H9 (cell line): ENCODE results near the gene CLOCK. TPM values are rescaled to one million over a fixed set of nuclear protein-coding genes. Genes with fewer than 3 reads are reported as not detected.

Experiments
- DNase-seq: peaks from one replicate; pipeline ENCODE4 v3.0.0-alpha.2; 2017
- H2AFZ ChIP-seq: one replicate; pipeline ENCODE4 v1.6.1; 2013; ENCODE audit warnings: mild to moderate bottlenecking, low read length, control low read depth, moderate library complexity
- H2AK5ac ChIP-seq: 2 replicates; pipeline ENCODE4 v1.6.1; 2013; ENCODE audit warnings: low read length, control low read depth, mixed read lengths; ENCODE audit not compliant: insufficient read length
- H2BK120ac ChIP-seq: one replicate; pipeline ENCODE4 v1.6.1; 2013; ENCODE audit warnings: low read depth, mild to moderate bottlenecking, low read length, control low read depth, inconsistent platforms; ENCODE audit not compliant: poor library complexity, severe bottlenecking
- H2BK12ac ChIP-seq: 2 replicates; pipeline ENCODE4 v1.6.1; 2013; ENCODE audit warnings: low read length, control low read depth, mixed read lengths, low read depth; ENCODE audit not compliant: insufficient read length
- H2BK15ac ChIP-seq: 2 replicates; pipeline ENCODE4 v1.6.1; 2013; ENCODE audit warnings: low read depth, low read length, control low read depth
- H2BK20ac ChIP-seq: one replicate; pipeline ENCODE4 v1.6.1; 2013; ENCODE audit warnings: low read depth, mild to moderate bottlenecking, low read length, control low read depth, inconsistent platforms; ENCODE audit not compliant: poor library complexity, severe bottlenecking
- H2BK5ac ChIP-seq: 2 replicates; pipeline ENCODE4 v1.6.1; 2013; ENCODE audit warnings: low read length, control low read depth, mixed read lengths; ENCODE audit not compliant: insufficient read length
- H3K14ac ChIP-seq: 2 replicates; pipeline ENCODE4 v1.6.1; 2013; ENCODE audit warnings: low read length, control low read depth; ENCODE audit not compliant: insufficient read depth
- H3K18ac ChIP-seq: 2 replicates; pipeline ENCODE4 v1.6.1; 2013; ENCODE audit warnings: low read depth, mild to moderate bottlenecking, mixed read lengths, low read length, control low read depth; ENCODE audit not compliant: insufficient read length
- H3K23ac ChIP-seq: 2 replicates; pipeline ENCODE4 v1.6.1; 2013; ENCODE audit warnings: low read length, control low read depth, mixed read lengths, low read depth; ENCODE audit not compliant: insufficient read length
- H3K23me2 ChIP-seq: 2 replicates; pipeline ENCODE4 v1.6.1; 2013; ENCODE audit warnings: low read depth, mild to moderate bottlenecking, mixed read lengths, low read length, control low read depth; ENCODE audit not compliant: insufficient read length, poor library complexity, severe bottlenecking
- H3K27ac ChIP-seq: 2 replicates; pipeline ENCODE4 v1.5.1; 2013; ENCODE audit warnings: low read length, control low read depth, mixed read lengths, low read depth; ENCODE audit not compliant: insufficient read length
- H3K27me3 ChIP-seq: 2 replicates; pipeline ENCODE4 v1.6.1; 2013; ENCODE audit warnings: low read length, control low read depth, inconsistent platforms; ENCODE audit not compliant: insufficient read depth
- H3K4ac ChIP-seq: 2 replicates; pipeline ENCODE4 v1.6.1; 2013; ENCODE audit warnings: low read depth, mild to moderate bottlenecking, control low read depth, inconsistent platforms, low read length, moderate library complexity
- H3K4me1 ChIP-seq: 2 replicates; pipeline ENCODE4 v1.6.1; 2013; ENCODE audit warnings: low read length, control low read depth, inconsistent platforms; ENCODE audit not compliant: insufficient read depth
- H3K4me2 ChIP-seq: 2 replicates; pipeline ENCODE4 v1.6.1; 2013; ENCODE audit warnings: low read length, control low read depth, mixed read lengths; ENCODE audit not compliant: insufficient read length, insufficient read depth
- H3K56ac ChIP-seq: 2 replicates; pipeline ENCODE4 v1.6.1; 2013; ENCODE audit warnings: low read depth, mild to moderate bottlenecking, mixed read lengths, low read length, control low read depth; ENCODE audit not compliant: insufficient read length
- H3K79me1 ChIP-seq: 2 replicates; pipeline ENCODE4 v1.6.1; 2013; ENCODE audit warnings: low read depth, mild to moderate bottlenecking, moderate library complexity, low read length, control low read depth, inconsistent platforms; ENCODE audit not compliant: insufficient read depth, poor library complexity, severe bottlenecking
- H3K79me2 ChIP-seq: 2 replicates; pipeline ENCODE4 v1.6.1; 2013; ENCODE audit warnings: low read length, control low read depth, inconsistent platforms; ENCODE audit not compliant: insufficient read depth
- H3K9ac ChIP-seq: 2 replicates; pipeline ENCODE4 v1.6.1; 2013; ENCODE audit warnings: low read length, control low read depth, mixed read lengths; ENCODE audit not compliant: insufficient read length; ENCODE audit errors: extremely low read depth
- H3K9me3 ChIP-seq: one replicate; pipeline ENCODE4 v1.6.1; 2013; ENCODE audit warnings: low read depth, low read length, inconsistent platforms; ENCODE audit not compliant: control insufficient read depth
- H3T11ph ChIP-seq: one replicate; pipeline ENCODE4 v1.6.1; 2013; ENCODE audit warnings: mild to moderate bottlenecking, low read length, control low read depth, inconsistent platforms
- H4K20me1 ChIP-seq: one replicate; pipeline ENCODE4 v1.6.1; 2013; ENCODE audit not compliant: control insufficient read depth, insufficient read length, insufficient read depth
- H4K5ac ChIP-seq: 2 replicates; pipeline ENCODE4 v1.6.1; 2013; ENCODE audit warnings: low read depth, mild to moderate bottlenecking, mixed read lengths, low read length, control low read depth; ENCODE audit not compliant: insufficient read length
- H4K8ac ChIP-seq: replicated peaks from 2 replicates; pipeline ENCODE4 v1.6.1; 2013; ENCODE audit warnings: low read length, control low read depth, mixed read lengths, low read depth; ENCODE audit not compliant: insufficient read length
- H4K91ac ChIP-seq: 2 replicates; pipeline ENCODE4 v1.6.1; 2013; ENCODE audit warnings: low read depth, mild to moderate bottlenecking, moderate library complexity, mixed read lengths, low read length, control low read depth; ENCODE audit not compliant: insufficient read length
- H3K27ac Mint-ChIP-seq, 3 experiments: 2 replicates in 2 of 3; 3 replicates in 1 of 3; pipeline ENCODE4 v1.8.0; 2020 to 2021; ENCODE audit warnings: mixed read lengths in 3 of 3, mild to moderate bottlenecking in 1 of 3, moderate library complexity in 1 of 3
- H3K27me3 Mint-ChIP-seq: 2 replicates; pipeline ENCODE4 v1.8.0; 2021; ENCODE audit warnings: low read depth, mild to moderate bottlenecking, moderate library complexity, mixed read lengths
- H3K36me3 Mint-ChIP-seq, 3 experiments: 2 replicates in 2 of 3; 3 replicates in 1 of 3; pipeline ENCODE4 v1.8.0; 2020 to 2021; ENCODE audit warnings: low read depth in 3 of 3, mixed read lengths in 3 of 3; ENCODE audit not compliant: insufficient read depth in 1 of 3
- H3K4me1 Mint-ChIP-seq, 2 experiments: 2 replicates each; pipeline ENCODE4 v1.8.0; 2020; ENCODE audit warnings: mixed read lengths in 2 of 2
- H3K4me3 Mint-ChIP-seq, 2 experiments: 2 replicates in 1 of 2; 3 replicates in 1 of 2; pipeline ENCODE4 v1.8.0; 2020 to 2021; ENCODE audit warnings: mild to moderate bottlenecking in 2 of 2, mixed read lengths in 2 of 2, moderate library complexity in 1 of 2
- H3K9me3 Mint-ChIP-seq, 2 experiments: 2 replicates in 1 of 2; 3 replicates in 1 of 2; pipeline ENCODE4 v1.8.0; 2020; ENCODE audit warnings: mild to moderate bottlenecking in 2 of 2, mixed read lengths in 2 of 2, moderate library complexity in 1 of 2
- CTCF ChIP-seq: fragments of 200-600 bp; sonication (generic); conservative IDR thresholded peaks from 3 replicates; pipeline ENCODE4 v1.8.0; 2021; ENCODE audit warnings: antibody characterized with exemption, mild to moderate bottlenecking
- WGBS: extraction: QIAGEN DNeasy Blood & Tissue Kit; methylation state at CpG from one replicate; pipeline ENCODE4 v1.1.7; 2013; ENCODE audit warnings: missing lambda C conversion rate, low lambda C conversion rate, mixed read lengths; ENCODE audit not compliant: insufficient read length; ENCODE audit errors: extremely low coverage; 5-methylcytosine and 5-hydroxymethylcytosine counted together
- total RNA-seq: library from RNA; stranded (reverse); gene quantifications from 2 replicates; pipeline ENCODE4 v1.2.1, GENCODE V29; 2021

Gene CLOCK
- total RNA-seq, 1 experiment from 2014 or later: 16.2 TPM

GRCh38 chr4:55386840-55387239 lies 159.9 kb downstream of the CLOCK start:
- Histone ChIP-seq H3K4me1 (no peaks in the 10 kb centered on the region), H3K9me3 (no peaks in the 10 kb centered on the region), H3K79me2 (no peaks in the 10 kb centered on the region), H3K27me3 (no peaks in the 10 kb centered on the region), H3K56ac (no peak overlapping the region), H3K79me1 (no peaks in the 10 kb centered on the region), H2BK15ac (no peak overlapping the region), H2BK120ac (no peak overlapping the region), H3K9ac (no peak overlapping the region), H3K14ac (no peak overlapping the region), H2AFZ (no peak overlapping the region), H4K20me1 (no peaks in the 10 kb centered on the region), H4K5ac (no peak overlapping the region), H4K91ac (no peak overlapping the region), H3K18ac (no peak overlapping the region), H4K8ac (no peak overlapping the region), H3K23ac (no peak overlapping the region), H2BK5ac (no peak overlapping the region), H3K27ac (no peak overlapping the region), H2BK20ac (no peak overlapping the region), H3K4ac (no peak overlapping the region), H2AK5ac (no peak overlapping the region), H3K4me2 (no peak overlapping the region), H2BK12ac (no peak overlapping the region), H3K23me2 (no peaks in the 10 kb centered on the region), H3T11ph (no peak overlapping the region)
- Mint-ChIP-seq H3K27me3 (no peaks in the 10 kb centered on the region), H3K36me3 (no peaks in the 10 kb centered on the region), H3K27ac (no peak overlapping the region), H3K4me1 (peaks cover 5 to 9% of the 10 kb centered on the region in 2 experiments), H3K9me3 (no peaks in the 10 kb centered on the region), H3K4me3 (no peak overlapping the region)
- DNase-seq: no peak
- WGBS: no CpG with 5 or more reads among the region's 2 CpGs
- TF ChIP-seq CTCF: no peak
